OCI-LY7 (cell line): ENCODE data around the gene JAM2.

Source experiments
- CTCF ChIP-seq: fragments of 200-600 bp; sonication (generic); conservative IDR thresholded peaks from 2 replicates; pipeline ENCODE4 v1.5.1; 2014; ENCODE audit warnings: mild to moderate bottlenecking, antibody characterized with exemption, low read length, moderate library complexity, mixed read lengths
- EZH2phosphoT487 ChIP-seq: fragments of 200-600 bp; sonication (generic); IDR thresholded peaks from 2 replicates; pipeline ENCODE4 v1.6.1; 2018; ENCODE audit warnings: low read depth, borderline replicate concordance, mild to moderate bottlenecking, mixed run types, antibody characterized with exemption, low read length, moderate library complexity, mixed read lengths

- no peak for TF ChIP-seq CTCF
- no peak for TF ChIP-seq EZH2phosphoT487
Measured at GRCh38 chr21:25760061-25760460, 121.0 kb downstream of the JAM2 start.
